Panc1 (cell line): Measurements from ENCODE around the gene ZRANB3. TPM values are rescaled to one million over a fixed set of nuclear protein-coding genes. Genes with fewer than 3 reads are reported as not detected.

ENCODE experiments used
- ATAC-seq: fragments of 200-7000 bp; cut with Tn5 transposase; 2 replicates; pipeline ENCODE4 v1.9.1; 2020; ENCODE audit warnings: mild to moderate bottlenecking, moderate library complexity
- BruUV-seq: library from RNA; stranded (reverse); fragments of 400-500 nt; replicated peaks from 2 replicates; lab custom pipeline; 2021; lab: Mats Ljungman, UMichigan
- CTCF ChIA-PET: fragments of 300-600 bp; sonication (Branson Sonifier 250); formaldehyde crosslinking; loops from one replicate; lab custom pipeline; 2022; ENCODE audit warnings: antibody characterized with exemption; lab: Charles Lee
- POLR2A ChIA-PET: fragments of 300-600 bp; sonication (Branson Sonifier 250); formaldehyde crosslinking; loops from one replicate; lab custom pipeline; 2022; ENCODE audit warnings: antibody characterized with exemption; lab: Charles Lee
- DNase-seq: peaks from one replicate; pipeline ENCODE4 v3.0.0-alpha.2; 2010; ENCODE audit warnings: low read depth, low spot score
- H3K27ac ChIP-seq: 2 replicates; pipeline ENCODE4 v1.5.1; 2011; ENCODE audit warnings: mild to moderate bottlenecking, low read length, inconsistent platforms
- H3K27me3 ChIP-seq: fragments of 200-500 bp; sonication (Bioruptor generic); 2 replicates; pipeline ENCODE4 v1.6.0; 2014; ENCODE audit warnings: low read length, inconsistent platforms; ENCODE audit not compliant: control insufficient read depth, insufficient read depth
- H3K36me3 ChIP-seq: fragments of 200-500 bp; sonication (Bioruptor generic); 2 replicates; pipeline ENCODE4 v1.5.1; 2014; ENCODE audit warnings: inconsistent platforms, mild to moderate bottlenecking, low read length, moderate library complexity; ENCODE audit not compliant: control insufficient read depth, insufficient read depth
- H3K4me1 ChIP-seq: 2 replicates; pipeline ENCODE4 v1.5.1; 2011; ENCODE audit warnings: inconsistent platforms, mild to moderate bottlenecking, low read length, moderate library complexity; ENCODE audit not compliant: control insufficient read depth, insufficient read depth
- H3K4me3 ChIP-seq, 2 experiments: 2 replicates each; pipeline ENCODE4 v1.5.1; 2011 to 2012; ENCODE audit warnings: low read depth in 2 of 2, low read length in 2 of 2, mild to moderate bottlenecking in 2 of 2, inconsistent platforms in 1 of 2, moderate library complexity in 1 of 2
- H3K9me3 ChIP-seq: fragments of 200-500 bp; sonication (Bioruptor generic); 2 replicates; pipeline ENCODE4 v1.5.1; 2014; ENCODE audit warnings: low read depth, mild to moderate bottlenecking, inconsistent platforms, low read length, moderate library complexity; ENCODE audit not compliant: control insufficient read depth, insufficient read depth
- CTCF ChIP-seq: fragments of 450-650 bp; IDR thresholded peaks from 2 replicates; pipeline ENCODE4 v1.5.1; 2017; ENCODE audit warnings: mild to moderate bottlenecking
- POLR2AphosphoS5 ChIP-seq: IDR thresholded peaks from 2 replicates; pipeline ENCODE4 v1.6.1; 2012; ENCODE audit warnings: mild to moderate bottlenecking, low read depth, low read length, moderate library complexity
- REST ChIP-seq, 2 experiments: IDR thresholded peaks; 2 replicates each; pipeline ENCODE4 v1.6.1; 2011 to 2012; ENCODE audit warnings: low read depth in 2 of 2, control low read depth in 1 of 2, low read length in 1 of 2, mild to moderate bottlenecking in 1 of 2, moderate library complexity in 1 of 2; ENCODE audit not compliant: insufficient read depth in 1 of 2
- SIN3A ChIP-seq: IDR thresholded peaks from 2 replicates; pipeline ENCODE4 v1.6.1; 2012; ENCODE audit warnings: low read depth, mild to moderate bottlenecking, low read length, moderate library complexity, borderline replicate concordance; ENCODE audit not compliant: insufficient read depth
- TCF7L2 ChIP-seq: IDR thresholded peaks from 2 replicates; pipeline ENCODE4 v1.6.1; 2011; ENCODE audit warnings: mild to moderate bottlenecking, low read depth, low read length, inconsistent platforms
- in situ Hi-C: cut with HindIII; loops from 2 replicates; pipeline ENCODE4 v1.10.0; 2016; ENCODE audit warnings: low sequenced_read_pairs, low pct_unique_long_range_greater_than_20kb
- intact Hi-C: fragments of 100-400 bp; cut with micrococcal nuclease; formaldehyde crosslinking; loops from one replicate; pipeline ENCODE4 v1.10.0; 2022; ENCODE audit not compliant: unreplicated experiment
- total RNA-seq: library from RNA; stranded (reverse); gene quantifications from one replicate; pipeline ENCODE4 v1.2.1, GENCODE V29; 2021; ENCODE audit not compliant: unreplicated experiment

ZRANB3 gene
- total RNA-seq, 1 experiment from 2014 or later: 11.7 TPM

- BruUV-seq: no TSS peak
- peak within 1 kb of the TSS; percentile 99 for H3K27ac ChIP-seq
- TF ChIP-seq SIN3A: 0 out of 2 replicates have a peak, but pooled peaks have one; percentile 54
- TF ChIP-seq POLR2AphosphoS5: peak; percentile 9; the same call in 1 of the 2 replicates
- TF ChIP-seq REST (IDR thresholded peaks at IDR 0.05; ENCODE audit: insufficient read depth in 1 of 2, low read depth in 2 of 2, low read length in 1 of 2): no peak
- intact Hi-C loops: no loop called here
- in situ Hi-C loops: no loop called here
- DNase-seq: peak; percentile 100
- ChIA-PET CTCF (interaction anchor here (0.5 to 0.9 kb wide), 3 partner anchors 58 to 522 kb away, joined by 3 to 6 read pairs (median 3); no protein-coding TSS in a partner anchor), POLR2A (interaction anchor here (0.5 to 0.6 kb wide), 5 partner anchors 55 to 494 kb away, joined by 3 to 5 read pairs (median 4); no protein-coding TSS in a partner anchor)
- ATAC-seq: peak; percentile 93
- peak within 1 kb of the TSS; percentile 78 to 86 for H3K4me3 ChIP-seq
- peaks cover 22% of the 10 kb centered on the region; the same call in 1 of the 2 replicates for H3K4me1 ChIP-seq
- no peaks in the 10 kb centered on the region for H3K27me3 ChIP-seq
- H3K9me3 ChIP-seq: peaks cover 3% of the 10 kb centered on the region; the same call in 1 of the 2 replicates
- no peaks in the 10 kb centered on the region; the same call in 1 of the 2 replicates for H3K36me3 ChIP-seq
Measured at GRCh38 chr2:135531231-135532197, 496 bp upstream of the ZRANB3 start, which contains the start of gene R3HDM1. Gene R3HDM1, plus strand, starts transcription at chr2:135531484. Its CDS starts 73,362 bp downstream, at chr2:135604846.

- intact Hi-C loops (no loop called here), in situ Hi-C loops (no loop called here)
- ATAC-seq (no peak), DNase-seq (no peak)
- peaks cover 16% of the 10 kb centered on the region; the same call in 1 of the 2 replicates for H3K4me1 ChIP-seq
- no peaks in the 10 kb centered on the region for H3K27me3 ChIP-seq
- no peak overlapping the region for H3K27ac ChIP-seq
- TF ChIP-seq SIN3A (no peak), POLR2AphosphoS5 (no peak), CTCF (no peak), TCF7L2 (no peak), REST (IDR thresholded peaks at IDR 0.05; ENCODE audit: insufficient read depth in 1 of 2, low read depth in 2 of 2, low read length in 1 of 2) (no peak)
- no peaks in the 10 kb centered on the region for H3K36me3 ChIP-seq
- no peak overlapping the region for H3K4me3 ChIP-seq
- POLR2A ChIA-PET: interaction anchor here (0.7 kb wide), 1 partner anchor 361 kb away, joined by 3 read pairs; no protein-coding TSS in a partner anchor
- BruUV-seq: no TSS peak
- no peaks in the 10 kb centered on the region for H3K9me3 ChIP-seq
- CTCF ChIA-PET: no interaction called here
Measured at GRCh38 chr2:135528006-135528405, 3.0 kb downstream of the ZRANB3 start.
